Keratinocyte (primary cell): ENCODE data around the gene NRF1. TPM values are rescaled to one million over a fixed set of nuclear protein-coding genes. Genes with fewer than 3 reads are reported as not detected.

Experiments used
- DNase-seq: peaks from one replicate; pipeline ENCODE4 v3.0.0-alpha.2; 2011; ENCODE audit warnings: low read depth, missing footprints, low spot score
- FAIRE-seq: peaks from 2 replicates; lab custom pipeline; 2011; peaks lifted over from hg19 to GRCh38; lab: Jason Lieb, UNC
- H2AFZ ChIP-seq: 2 replicates; pipeline ENCODE4 v1.6.0; 2012; ENCODE audit warnings: low read length, control low read depth, inconsistent platforms; ENCODE audit not compliant: control insufficient read depth
- H3K27ac ChIP-seq: 2 replicates; pipeline ENCODE4 v1.5.1; 2011; ENCODE audit warnings: low read length; ENCODE audit not compliant: control insufficient read depth, insufficient read depth
- H3K27me3 ChIP-seq: 3 replicates; pipeline ENCODE4 v1.6.0; 2011; ENCODE audit warnings: low read length; ENCODE audit not compliant: control insufficient read depth, insufficient read depth; ENCODE audit errors: extremely low read depth
- H3K36me3 ChIP-seq, 2 experiments: 2 replicates in 1 of 2; 3 replicates in 1 of 2; pipeline ENCODE4 v1.5.1; 2011; ENCODE audit warnings: low read length in 2 of 2, mild to moderate bottlenecking in 1 of 2; ENCODE audit not compliant: control insufficient read depth in 2 of 2, insufficient read depth in 2 of 2; ENCODE audit errors: extremely low read depth in 1 of 2
- H3K4me1 ChIP-seq: 3 replicates; pipeline ENCODE4 v1.5.1; 2011; ENCODE audit warnings: low read length; ENCODE audit not compliant: control insufficient read depth, insufficient read depth; ENCODE audit errors: extremely low read depth
- H3K4me2 ChIP-seq: 3 replicates; pipeline ENCODE4 v1.6.0; 2011; ENCODE audit warnings: low read depth, low read length; ENCODE audit not compliant: control insufficient read depth, insufficient read depth; ENCODE audit errors: extremely low read depth
- H3K4me3 ChIP-seq, 3 experiments: fragments of 200-600 bp in 1 of 3; sonication (generic) in 1 of 3; 2 replicates in 2 of 3; 3 replicates in 1 of 3; pipeline ENCODE4 v1.5.1; 2011 to 2016; ENCODE audit warnings: low read length in 3 of 3, mild to moderate bottlenecking in 3 of 3, control low read depth in 2 of 3, inconsistent platforms in 1 of 3, low read depth in 1 of 3, mixed read lengths in 1 of 3, mixed run types in 1 of 3, moderate library complexity in 1 of 3; ENCODE audit not compliant: control insufficient read depth in 2 of 3, insufficient read depth in 2 of 3; ENCODE audit errors: extremely low read depth in 1 of 3
- H3K79me2 ChIP-seq: 2 replicates; pipeline ENCODE4 v1.6.0; 2012; ENCODE audit warnings: low read length; ENCODE audit not compliant: control insufficient read depth, insufficient read depth
- H3K9ac ChIP-seq: 3 replicates; pipeline ENCODE4 v1.6.0; 2011; ENCODE audit warnings: low read length; ENCODE audit not compliant: control insufficient read depth, insufficient read depth; ENCODE audit errors: extremely low read depth
- H3K9me1 ChIP-seq: 3 replicates; pipeline ENCODE4 v1.6.0; 2011; ENCODE audit warnings: low read length; ENCODE audit not compliant: control insufficient read depth, insufficient read depth; ENCODE audit errors: extremely low read depth
- H3K9me3 ChIP-seq: 2 replicates; pipeline ENCODE4 v1.5.1; 2012; ENCODE audit warnings: low read depth, low read length; ENCODE audit not compliant: control insufficient read depth
- H4K20me1 ChIP-seq: 3 replicates; pipeline ENCODE4 v1.6.0; 2011; ENCODE audit warnings: low read length; ENCODE audit not compliant: control insufficient read depth, insufficient read depth; ENCODE audit errors: extremely low read depth
- CTCF ChIP-seq, 3 experiments: IDR thresholded peaks in 1 of 3; conservative IDR thresholded peaks in 1 of 3; optimal IDR thresholded peaks in 1 of 3; 2 replicates in 2 of 3; 3 replicates in 1 of 3; pipeline versions ENCODE3 to v1.5.1; 2011; ENCODE audit warnings: low read length in 3 of 3, mild to moderate bottlenecking in 3 of 3, moderate library complexity in 2 of 3, control low read depth in 1 of 3, inconsistent platforms in 1 of 3; ENCODE audit not compliant: insufficient read depth in 2 of 3; ENCODE audit errors: extremely low read depth in 1 of 3
- EZH2 ChIP-seq: IDR thresholded peaks from one replicate; pipeline ENCODE4 v1.6.1; 2012; ENCODE audit warnings: inconsistent platforms, mild to moderate bottlenecking, low read length, moderate library complexity
- dilution Hi-C: fragments of 300-500 bp; cut with MboI; formaldehyde crosslinking; loops from one replicate; pipeline ENCODE4 v1.7.0; 2020; ENCODE audit warnings: low sequenced_read_pairs; ENCODE audit not compliant: extremely low pct_ligation_motif_present
- polyA plus RNA-seq, 5 experiments: library from polyadenylated mRNA; depleted of rRNA in 3 of 5; stranded (reverse) in 3 of 5; stranded (forward) in 1 of 5; unstranded in 1 of 5; fragments of >200 nt; gene quantifications; 1 replicate in 1 of 5; 2 replicates in 3 of 5; 3 replicates in 1 of 5; pipeline versions ENCODE4 v1.2.1 to v1.2.3, GENCODE V29; 2011 to 2012; ENCODE audit warnings: missing spikeins in 2 of 5, low read depth in 1 of 5, low replicate concordance in 1 of 5

NRF1 gene
- polyA plus RNA-seq, 1 donor (not counting 4 experiments of a cell fraction or from before 2014, with no cell fraction given): 12.6 TPM

GRCh38 chr7:129617178-129617577 lies 5.7 kb downstream of the NRF1 start:
- peaks cover 3% of the 10 kb centered on the region for H4K20me1 ChIP-seq
- H3K4me3 ChIP-seq: no peak overlapping the region
- TF ChIP-seq CTCF (optimal IDR thresholded peaks at IDR 0.05 in 1 of 3, IDR thresholded peaks at IDR 0.05 in 1 of 3, conservative IDR thresholded peaks at IDR 0.05 in 1 of 3; ENCODE audit: extremely low read depth in 1 of 3, insufficient read depth in 2 of 3, low read length in 3 of 3) (no peak), EZH2 (no peak)
- no peak for FAIRE-seq
- dilution Hi-C loops: no loop called here
- H3K27ac ChIP-seq: no peak overlapping the region
- no peak for DNase-seq
- H3K9me1 ChIP-seq: no peaks in the 10 kb centered on the region
- H3K27me3 ChIP-seq: no peaks in the 10 kb centered on the region
- peak overlapping the region; percentile 6 for H3K4me2 ChIP-seq
- H3K4me1 ChIP-seq: peaks cover 41% of the 10 kb centered on the region
- no peak overlapping the region for H3K9ac ChIP-seq
- no peak overlapping the region for H2AFZ ChIP-seq
- H3K79me2 ChIP-seq: peaks cover 97% of the 10 kb centered on the region
- H3K36me3 ChIP-seq: no peaks in the 10 kb centered on the region
- H3K9me3 ChIP-seq: no peaks in the 10 kb centered on the region

- Histone ChIP-seq H3K79me2 (peaks cover 97% of the 10 kb centered on the region), H3K9ac (no peak overlapping the region), H3K27ac (no peak overlapping the region), H2AFZ (no peak overlapping the region), H4K20me1 (peaks cover 3% of the 10 kb centered on the region), H3K4me2 (peak overlapping the region; percentile 6), H3K4me3 (no peak overlapping the region), H3K4me1 (peaks cover 41% of the 10 kb centered on the region), H3K27me3 (no peaks in the 10 kb centered on the region), H3K9me3 (no peaks in the 10 kb centered on the region), H3K36me3 (no peaks in the 10 kb centered on the region), H3K9me1 (no peaks in the 10 kb centered on the region)
- no peak for TF ChIP-seq CTCF (optimal IDR thresholded peaks at IDR 0.05 in 1 of 3, IDR thresholded peaks at IDR 0.05 in 1 of 3, conservative IDR thresholded peaks at IDR 0.05 in 1 of 3; ENCODE audit: extremely low read depth in 1 of 3, insufficient read depth in 2 of 3, low read length in 3 of 3)
- TF ChIP-seq EZH2: no peak
- DNase-seq (no peak), FAIRE-seq (no peak)
- dilution Hi-C loops: no loop called here
These were observed 6.1 kb downstream of the NRF1 start for GRCh38 chr7:129617652-129618051.
